Lower leg skin (tissue), 4 donors: Measurements from ENCODE around the gene GTPBP3. TPM values are rescaled to one million over a fixed set of nuclear protein-coding genes. Genes with fewer than 3 reads are reported as not detected.

ENCODE experiments used
- DNase-seq, 2 donors: peaks; one replicate each; pipeline ENCODE4 v3.0.0-alpha.2; 2019; ENCODE audit warnings: low spot score in 2 of 2
- H3K4me3 ChIP-seq: fragments of 200-600 bp; sonication (generic); 2 replicates; pipeline ENCODE4 v1.5.1; 2017; ENCODE audit warnings: mild to moderate bottlenecking, low read depth; ENCODE audit not compliant: poor library complexity, severe bottlenecking
- POLR2A ChIP-seq, 2 donors: fragments of 450-650 bp; IDR thresholded peaks; one replicate each; pipeline ENCODE4 v1.6.1; 2016 to 2017; ENCODE audit warnings: antibody characterized with exemption in 2 of 2, mild to moderate bottlenecking in 1 of 2, moderate library complexity in 1 of 2
- WGBS, 2 donors: methylation state at CpG; one replicate each; pipeline ENCODE4 v1.1.5; 2018; 5-methylcytosine and 5-hydroxymethylcytosine counted together
- intact Hi-C: fragments of 100-400 bp; cut with DNase I; formaldehyde crosslinking; loops from one replicate; pipeline ENCODE4 v1.15.0; 2023; ENCODE audit warnings: low total_unique reads
- total RNA-seq, 4 donors: library from RNA; depleted of rRNA; stranded (reverse); fragments of >200 nt; gene quantifications; one replicate each; pipeline ENCODE4 v1.1.0, GENCODE V29; 2016
- TF ChIP-seq, protein P1 (sequence below), 3 donors: fragments of 450-650 bp; IDR thresholded peaks; one replicate each; pipeline ENCODE4 v1.5.1; 2016; ENCODE audit warnings: antibody characterized with exemption in 3 of 3, mild to moderate bottlenecking in 3 of 3, moderate library complexity in 2 of 3

GTPBP3 gene
- total RNA-seq, 4 donors from 2014 or later = 30.6 to 36.8 (median 35.0) TPM

DNA sequence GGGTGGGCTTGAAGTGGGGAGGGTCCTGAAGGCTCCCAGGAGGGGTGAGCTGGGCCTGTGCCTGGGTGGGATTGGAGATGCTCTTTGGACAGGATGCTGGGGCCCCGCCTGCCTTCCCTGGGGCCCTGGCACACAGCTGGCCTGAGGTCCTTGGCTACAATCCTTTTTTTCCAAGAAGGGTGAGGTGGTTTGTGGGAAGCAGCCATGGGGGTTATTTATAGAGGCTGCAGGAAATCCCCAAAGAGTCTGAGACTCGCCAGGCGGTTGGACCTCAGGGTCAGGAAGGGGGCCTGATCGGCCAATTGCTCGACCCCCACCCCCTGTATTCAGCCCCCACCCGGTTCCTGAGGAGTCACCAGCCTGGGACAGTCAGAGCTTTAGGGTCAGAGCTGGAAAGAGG is 10.0 kb downstream of the GTPBP3 start:
- WGBS, 2 donors = 7 to 15% methylated on average over 6 of the region's 6 CpGs
- TF ChIP-seq POLR2A (IDR thresholded peaks at IDR 0.05) = no peak
- TF ChIP-seq, protein P1, sequence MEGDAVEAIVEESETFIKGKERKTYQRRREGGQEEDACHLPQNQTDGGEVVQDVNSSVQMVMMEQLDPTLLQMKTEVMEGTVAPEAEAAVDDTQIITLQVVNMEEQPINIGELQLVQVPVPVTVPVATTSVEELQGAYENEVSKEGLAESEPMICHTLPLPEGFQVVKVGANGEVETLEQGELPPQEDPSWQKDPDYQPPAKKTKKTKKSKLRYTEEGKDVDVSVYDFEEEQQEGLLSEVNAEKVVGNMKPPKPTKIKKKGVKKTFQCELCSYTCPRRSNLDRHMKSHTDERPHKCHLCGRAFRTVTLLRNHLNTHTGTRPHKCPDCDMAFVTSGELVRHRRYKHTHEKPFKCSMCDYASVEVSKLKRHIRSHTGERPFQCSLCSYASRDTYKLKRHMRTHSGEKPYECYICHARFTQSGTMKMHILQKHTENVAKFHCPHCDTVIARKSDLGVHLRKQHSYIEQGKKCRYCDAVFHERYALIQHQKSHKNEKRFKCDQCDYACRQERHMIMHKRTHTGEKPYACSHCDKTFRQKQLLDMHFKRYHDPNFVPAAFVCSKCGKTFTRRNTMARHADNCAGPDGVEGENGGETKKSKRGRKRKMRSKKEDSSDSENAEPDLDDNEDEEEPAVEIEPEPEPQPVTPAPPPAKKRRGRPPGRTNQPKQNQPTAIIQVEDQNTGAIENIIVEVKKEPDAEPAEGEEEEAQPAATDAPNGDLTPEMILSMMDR (IDR thresholded peaks at IDR 0.05) = no peak

DNA sequence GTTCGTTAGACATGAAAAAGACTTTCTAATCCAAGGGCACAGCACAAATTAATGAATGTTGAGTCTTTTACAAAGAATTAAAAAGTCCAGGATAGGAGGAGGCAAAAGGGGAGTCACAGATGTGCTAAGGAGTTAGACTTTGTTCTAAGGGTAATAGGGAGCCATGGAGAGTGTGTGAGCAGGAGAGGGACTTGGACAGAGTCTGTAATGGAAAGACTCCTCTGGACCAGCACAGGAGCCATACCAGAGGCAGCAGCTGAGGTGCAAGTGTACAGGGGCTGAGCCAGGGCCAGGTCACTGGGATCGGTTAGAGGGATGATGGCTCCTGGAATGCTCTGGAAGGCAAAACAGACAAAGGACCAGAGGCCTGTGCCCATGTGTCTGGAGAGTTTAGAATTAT is 10.5 kb downstream of the GTPBP3 start:
- WGBS, 2 donors = 67% methylated on average over 2 of the region's 2 CpGs
- TF ChIP-seq, protein P1 (IDR thresholded peaks at IDR 0.05) = no peak
- no peak for TF ChIP-seq POLR2A (IDR thresholded peaks at IDR 0.05)
- intact Hi-C loops = no loop called here
- H3K4me3 ChIP-seq = no peak overlapping the region
- DNase-seq = no peak

More for the DNA sequence above, 10.0 kb downstream of the GTPBP3 start:
- no peak for DNase-seq
- intact Hi-C loops = no loop called here
- no peak overlapping the region for H3K4me3 ChIP-seq

DNA sequence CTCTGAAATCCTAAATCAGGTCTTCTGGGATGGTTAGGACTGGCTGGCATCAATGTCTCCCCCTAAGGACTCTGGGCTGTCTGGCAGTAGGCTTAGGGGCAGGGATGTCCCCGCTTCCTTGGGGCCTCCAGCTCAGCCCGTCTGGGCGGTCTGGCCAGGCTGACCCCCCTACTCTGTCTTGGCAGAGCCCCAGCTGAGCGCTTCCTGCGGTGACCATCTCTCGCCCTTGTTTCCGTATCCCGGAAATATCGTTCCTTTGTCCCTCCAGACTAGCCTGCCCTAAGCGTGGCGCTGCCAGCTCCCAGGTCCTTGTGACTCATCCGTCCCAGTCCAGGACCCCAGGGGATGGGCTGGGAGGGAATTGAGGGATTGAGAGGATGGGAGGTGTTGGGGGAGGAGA is 11.3 kb downstream of the GTPBP3 start:
- no peak for DNase-seq
- TF ChIP-seq, protein P1 (IDR thresholded peaks at IDR 0.05) = no peak
- no peak for TF ChIP-seq POLR2A (IDR thresholded peaks at IDR 0.05)
- no peak overlapping the region for H3K4me3 ChIP-seq
- intact Hi-C loops = no loop called here
- 0 to 9% methylated on average over 12 of the region's 12 CpGs for WGBS, 2 donors

DNA sequence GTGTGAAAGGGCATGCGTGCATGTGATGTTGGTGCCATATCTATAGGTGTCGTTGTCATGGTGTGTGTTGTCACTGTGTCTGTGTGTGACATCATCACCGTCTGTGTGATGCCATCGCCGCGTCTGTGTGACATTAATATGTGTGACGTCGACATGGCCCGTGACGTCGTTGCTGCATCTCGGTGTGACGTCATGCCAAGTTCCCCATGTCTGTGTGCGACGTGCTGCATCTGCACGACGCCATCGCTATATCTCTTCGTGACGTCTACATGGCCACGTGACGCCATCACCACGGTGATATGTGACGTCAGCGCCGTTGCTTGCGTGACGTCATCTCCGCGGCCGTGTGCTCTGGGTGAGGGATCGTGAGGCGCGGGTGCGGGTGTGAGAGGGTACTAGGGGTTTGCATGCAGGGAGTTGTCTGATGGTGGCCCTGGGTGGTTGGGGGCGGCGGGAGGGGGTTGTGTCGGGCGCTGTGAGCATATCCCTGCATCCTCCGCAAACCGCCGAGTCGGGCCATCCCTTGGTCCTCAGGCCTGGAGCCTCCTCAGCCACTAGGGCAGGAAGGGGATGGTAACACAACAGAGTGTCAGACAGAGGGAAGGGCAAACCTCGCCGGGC is 14.6 kb downstream of the GTPBP3 start:
- DNase-seq = no peak
- TF ChIP-seq, protein P1 (IDR thresholded peaks at IDR 0.05) = no peak
- TF ChIP-seq POLR2A (IDR thresholded peaks at IDR 0.05) = no peak
- intact Hi-C loops = no loop called here
- WGBS, 2 donors = 88 to 89% methylated on average over 45 of the region's 45 CpGs
- no peak overlapping the region for H3K4me3 ChIP-seq

DNA sequence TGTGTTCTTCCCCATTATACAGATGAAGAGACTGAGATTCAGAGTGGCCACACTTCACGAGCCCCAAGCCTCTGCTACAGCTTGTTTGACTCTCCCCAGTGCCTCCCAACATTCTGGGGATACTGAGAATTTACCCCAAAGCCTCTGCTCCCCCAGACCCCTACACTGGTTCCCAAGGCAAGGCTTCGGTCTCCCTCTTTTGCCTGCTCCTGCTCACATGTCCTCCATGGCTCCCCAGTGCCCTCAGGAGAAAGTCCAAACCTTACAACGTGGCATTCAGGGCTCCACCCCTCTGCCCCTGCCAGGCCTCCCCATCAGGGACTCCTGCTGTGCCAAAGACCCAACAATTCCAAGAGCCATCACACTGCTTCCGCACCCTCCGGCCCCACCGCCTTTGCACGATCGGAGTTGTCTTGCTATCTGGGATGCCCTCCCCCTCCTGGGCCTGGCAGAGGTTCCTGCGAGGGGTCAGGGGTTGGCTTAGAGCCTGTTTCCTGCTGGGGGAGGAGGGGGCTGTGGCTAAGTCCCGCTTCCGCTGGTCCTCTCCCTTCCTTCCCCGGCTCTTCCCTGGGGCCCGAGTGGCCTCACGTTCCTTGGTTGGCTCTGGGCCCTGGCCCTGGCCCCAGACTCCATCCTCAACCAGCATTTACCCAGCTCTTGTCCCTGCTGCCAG is 15.4 kb downstream of the GTPBP3 start:
- DNase-seq = no peak
- H3K4me3 ChIP-seq = no peak overlapping the region

More for the DNA sequence above, 15.4 kb downstream of the GTPBP3 start:
- WGBS, 2 donors = 39 to 44% methylated on average over 14 of the region's 14 CpGs
- TF ChIP-seq POLR2A (IDR thresholded peaks at IDR 0.05) = no peak
- TF ChIP-seq, protein P1 (IDR thresholded peaks at IDR 0.05) = no peak
- intact Hi-C loops = no loop called here
